NCI-H2227 (cell line): Measurements from ENCODE around the gene NRIP2.

ENCODE experiments used
- DNase-seq: peaks from one replicate; lab custom pipeline; 2025; ENCODE audit not compliant: unreplicated experiment; lab: John Stamatoyannopoulos, UW

Gene NRIP2

DNA sequence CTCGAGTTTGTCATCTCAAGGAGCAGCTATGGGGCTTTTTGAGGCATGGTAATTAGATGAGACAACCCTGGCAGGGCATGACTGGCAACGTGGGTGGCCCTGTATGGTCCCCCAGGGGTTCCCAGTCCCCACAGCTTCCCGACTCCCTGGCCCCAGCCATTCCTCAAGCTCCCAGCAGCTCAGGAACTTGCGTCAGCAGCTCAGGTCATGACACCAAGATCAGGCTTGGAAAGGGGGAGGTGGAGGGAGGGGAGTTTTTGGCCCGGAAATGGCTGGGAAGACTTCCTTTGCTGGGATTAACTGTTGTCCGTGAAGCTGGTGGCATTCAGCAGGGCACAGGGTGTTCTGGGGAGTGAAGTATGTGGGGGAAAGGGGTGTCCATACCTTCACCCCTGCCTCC is 10.4 kb upstream of the NRIP2 start:
- DNase-seq, result no peak

DNA sequence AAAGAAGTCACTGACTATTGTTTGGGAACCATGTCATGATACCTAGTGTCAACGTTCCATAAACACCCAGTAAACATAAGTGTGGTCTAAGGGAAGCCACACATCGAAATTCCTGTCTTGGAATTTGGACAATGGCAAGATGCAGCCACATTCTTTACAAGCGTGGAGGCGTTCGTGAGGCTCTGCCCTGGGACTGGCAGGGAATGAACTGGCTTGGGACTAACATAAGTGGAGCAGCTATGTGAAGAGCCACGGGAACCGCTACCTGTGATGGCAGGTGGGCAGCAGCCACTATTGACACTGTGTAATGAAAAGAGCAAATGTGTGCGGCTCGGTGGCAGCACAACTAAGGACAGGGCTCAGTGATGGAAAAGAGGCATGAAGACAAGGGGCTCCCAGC is 10.0 kb upstream of the NRIP2 start:
- DNase-seq, result no peak

GRCh38 chr12:2842948-2843347 is 8.1 kb upstream of the NRIP2 start:
- no peak for DNase-seq

DNA sequence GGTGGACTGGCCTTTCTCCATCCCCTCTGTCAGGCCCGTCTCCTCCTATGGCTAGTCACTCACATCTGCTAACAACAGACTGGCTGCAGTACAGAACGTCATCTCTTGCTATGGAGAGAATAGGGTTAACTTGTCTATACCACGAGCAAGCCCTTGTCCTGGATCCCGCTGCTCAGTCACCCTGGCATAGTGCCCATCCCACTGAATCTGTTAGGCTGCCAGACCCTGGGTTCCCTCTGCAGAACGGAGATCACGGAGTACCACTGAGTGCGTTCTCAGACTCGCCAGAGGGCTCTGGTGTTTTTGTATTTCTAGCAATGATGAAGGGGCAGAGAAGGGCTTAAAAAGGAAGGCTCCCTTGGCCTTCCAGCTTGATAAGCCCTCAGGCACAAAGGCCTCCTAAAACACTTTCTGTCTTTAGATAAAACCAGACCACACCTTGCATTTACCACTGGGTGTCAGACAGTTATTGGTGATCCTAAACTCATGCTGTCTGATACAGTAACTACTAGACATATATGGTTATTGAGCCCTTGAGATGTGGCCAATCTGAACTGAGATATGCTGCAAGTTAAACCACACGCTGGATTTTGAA is 6.3 kb upstream of the NRIP2 start:
- no peak for DNase-seq

DNA sequence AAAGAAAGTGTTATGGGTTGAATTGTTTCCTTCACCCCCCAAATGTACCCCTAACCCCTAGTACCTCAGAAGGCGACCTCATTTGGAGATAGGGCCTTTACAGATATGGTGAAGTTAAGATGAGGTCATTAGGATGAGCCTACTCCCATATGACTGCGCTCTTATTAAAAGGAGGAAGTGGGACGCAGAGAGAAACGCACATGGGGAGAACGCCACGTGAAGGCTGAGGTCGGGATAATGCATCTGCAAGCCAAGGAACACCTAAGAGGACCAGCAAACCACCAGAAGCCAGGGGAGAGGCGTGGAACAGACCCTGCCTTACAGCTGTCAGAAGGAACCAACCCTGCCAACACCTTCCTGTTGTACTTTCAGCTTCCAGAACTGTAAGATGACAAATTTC is 1.7 kb upstream of the NRIP2 start:
- no peak for DNase-seq

GRCh38 chr12:2835691-2836403 is 1.0 kb upstream of the NRIP2 start:
- DNase-seq, result no peak

- no peak for DNase-seq
These were observed 1.0 kb downstream of the NRIP2 start for GRCh38 chr12:2833810-2834209.

GRCh38 chr12:2833327-2833726 is 1.5 kb downstream of the NRIP2 start:
- no peak for DNase-seq

DNA sequence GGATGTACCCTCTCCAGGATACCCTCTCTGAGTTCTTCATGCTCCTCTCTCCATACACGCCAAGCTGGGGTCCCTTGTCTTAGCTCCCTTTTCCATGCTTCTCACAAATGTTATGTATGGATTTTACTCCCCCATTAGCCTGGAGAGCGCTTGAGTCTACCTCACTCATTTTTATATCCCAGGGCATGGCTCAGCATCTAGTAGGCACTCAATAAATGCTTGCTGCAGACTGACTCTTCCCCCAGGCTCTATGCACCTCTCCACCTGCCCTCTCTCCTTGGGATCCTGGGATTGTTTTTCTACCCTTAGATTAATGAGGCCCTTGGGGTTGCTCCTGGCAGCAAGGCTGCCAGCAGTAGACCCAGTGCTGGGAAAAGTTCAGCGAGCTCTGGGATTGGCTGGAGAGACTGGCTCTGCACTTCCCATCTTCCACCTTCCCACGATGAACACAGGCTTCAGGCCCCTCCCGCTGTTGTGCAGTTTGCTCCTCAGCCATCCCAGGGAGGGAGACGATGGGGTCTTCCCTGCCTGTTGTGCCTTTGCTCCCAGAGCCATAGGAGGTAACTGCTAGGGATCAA is 2.2 kb downstream of the NRIP2 start:
- no peak for DNase-seq

DNA sequence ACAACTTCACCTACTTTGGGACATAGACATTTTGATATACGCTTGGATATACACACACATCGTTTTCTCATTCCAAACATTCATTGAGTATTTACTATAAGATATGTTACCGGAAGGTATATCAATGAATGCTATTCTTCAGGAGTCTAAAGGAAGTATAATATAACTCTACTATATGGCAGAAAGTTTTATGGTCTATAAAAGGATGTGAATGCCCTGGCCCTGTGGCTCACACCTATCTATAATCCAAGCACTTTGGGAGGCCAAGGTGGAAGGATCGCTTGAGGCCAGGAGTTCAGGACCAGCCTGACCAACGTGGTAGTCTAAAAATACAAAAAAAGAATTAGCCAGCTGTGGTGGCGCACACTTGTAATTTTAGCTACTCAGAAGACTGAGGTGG is 5.6 kb downstream of the NRIP2 start:
- no peak for DNase-seq

DNA sequence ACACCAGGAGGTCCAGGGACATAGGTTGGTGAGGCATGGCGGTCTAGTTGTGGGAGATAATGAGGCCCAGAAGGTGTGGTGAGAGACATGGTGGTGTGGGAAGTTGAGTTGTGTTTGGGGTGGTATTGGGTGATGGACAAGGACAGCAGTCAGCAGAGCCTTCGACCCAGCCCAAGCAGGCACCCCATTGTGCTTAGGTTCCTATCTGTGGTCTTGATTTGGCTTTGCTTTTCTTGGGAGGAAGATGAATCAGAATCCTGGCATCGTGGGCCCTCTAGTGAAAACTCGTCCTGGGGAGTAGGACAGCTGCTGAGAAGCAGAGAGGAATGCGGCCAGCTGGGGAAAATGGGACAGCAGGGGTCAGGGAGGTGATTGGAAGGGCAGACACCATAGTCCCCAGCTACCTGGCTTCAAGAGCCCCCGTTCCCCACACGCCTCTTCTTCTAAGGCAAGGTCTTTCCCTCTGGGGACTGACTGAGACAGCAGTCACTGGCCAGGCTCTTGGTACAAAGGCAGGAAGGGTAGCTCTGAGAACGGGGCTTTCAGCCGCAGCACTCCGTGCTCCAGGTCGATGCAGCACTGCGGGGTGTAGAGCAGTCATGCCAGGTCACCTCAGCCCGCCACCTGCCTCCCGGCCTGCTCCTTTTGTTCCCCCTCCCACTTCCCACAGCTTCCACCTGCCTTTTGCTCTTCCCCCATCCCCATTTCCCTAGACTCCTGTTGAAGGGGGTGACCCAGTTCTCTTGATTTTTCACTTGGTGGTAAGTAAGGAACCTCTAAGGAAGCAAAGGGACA is 7.9 kb downstream of the NRIP2 start:
- no peak for DNase-seq

- no peak for DNase-seq
These were observed 8.8 kb downstream of the NRIP2 start for GRCh38 chr12:2826036-2826435.

DNA sequence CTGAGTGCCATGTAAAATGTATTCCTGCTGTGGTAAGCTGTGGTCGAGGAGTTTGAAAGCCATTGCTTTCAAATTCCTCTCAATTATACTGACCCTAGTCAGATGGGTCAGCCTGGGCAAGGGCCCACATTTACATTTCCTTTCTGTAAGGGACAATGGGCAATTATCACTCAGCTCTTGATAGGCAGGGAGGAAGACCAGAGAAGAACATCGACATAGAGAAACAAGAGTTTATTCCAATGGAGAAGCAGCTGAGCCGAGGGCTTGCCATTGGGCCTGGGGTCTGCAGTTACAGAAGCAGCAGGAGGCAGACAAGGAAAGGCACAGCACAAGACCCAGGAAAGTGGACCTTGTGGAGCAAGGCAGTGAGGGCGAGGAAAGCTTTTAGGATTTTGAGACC is 9.7 kb downstream of the NRIP2 start:
- no peak for DNase-seq

- no peak for DNase-seq
These were observed 10.3 kb downstream of the NRIP2 start for GRCh38 chr12:2824541-2824940.

- DNase-seq, result no peak
These were observed 11.4 kb downstream of the NRIP2 start for GRCh38 chr12:2823483-2823882.

GRCh38 chr12:2820432-2820831 is 14.4 kb downstream of the NRIP2 start:
- no peak for DNase-seq

GRCh38 chr12:2819810-2820209 is 15.0 kb downstream of the NRIP2 start:
- DNase-seq, result no peak

DNA sequence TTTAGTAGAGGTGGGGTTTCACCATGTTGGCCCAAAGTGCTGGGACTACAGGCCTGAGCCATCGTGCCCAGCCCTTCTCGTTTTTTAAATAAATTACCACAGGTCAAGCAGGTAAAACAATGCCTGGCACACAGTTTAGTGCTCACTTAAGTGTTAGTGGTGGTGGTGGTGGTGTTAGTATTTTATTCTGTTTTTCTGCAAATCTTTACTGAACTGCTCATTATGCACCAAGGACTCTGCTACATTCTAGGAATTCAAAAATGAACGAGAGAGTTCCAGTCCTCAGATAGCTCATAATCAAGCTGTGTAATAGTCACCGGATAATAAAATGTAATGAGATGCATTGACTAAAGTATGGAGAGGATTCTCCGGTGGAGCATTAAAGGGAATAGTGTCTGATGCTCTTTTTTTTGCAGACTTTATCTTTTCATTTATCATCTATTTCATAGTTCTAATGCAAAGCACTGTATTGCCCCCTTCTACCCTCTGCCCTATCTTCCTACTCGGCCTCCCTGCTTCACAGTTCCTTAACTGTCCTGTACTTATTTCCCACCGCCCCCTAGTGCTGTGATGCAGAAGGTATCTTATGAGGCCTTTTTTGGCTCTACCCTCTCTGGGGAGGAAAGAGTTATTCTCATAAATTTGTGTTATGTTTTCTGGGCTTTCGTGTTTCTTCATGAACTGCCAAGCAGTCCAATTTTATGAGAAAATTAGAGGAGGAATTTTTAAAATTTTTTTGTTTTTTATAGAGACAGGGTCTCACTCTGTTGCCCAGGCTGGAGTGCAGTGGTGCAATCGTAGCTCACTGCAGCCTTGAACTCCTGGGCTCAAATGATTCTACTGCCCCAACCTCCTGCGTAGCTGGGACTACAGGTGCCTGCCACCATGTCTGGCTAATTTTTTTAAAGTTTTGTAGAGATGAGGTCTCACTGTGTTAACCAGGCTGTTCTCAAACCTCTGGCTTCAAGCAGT is 21.3 kb downstream of the NRIP2 start:
- peak; percentile 57 for DNase-seq

- DNase-seq, result peak; percentile 96
These were observed 22.3 kb downstream of the NRIP2 start, which contains the start of gene ITFG2 for GRCh38 chr12:2812290-2813213. Gene ITFG2, plus strand, starts transcription at chr12:2812668. Its CDS starts 93 bp downstream, at chr12:2812761.

DNA sequence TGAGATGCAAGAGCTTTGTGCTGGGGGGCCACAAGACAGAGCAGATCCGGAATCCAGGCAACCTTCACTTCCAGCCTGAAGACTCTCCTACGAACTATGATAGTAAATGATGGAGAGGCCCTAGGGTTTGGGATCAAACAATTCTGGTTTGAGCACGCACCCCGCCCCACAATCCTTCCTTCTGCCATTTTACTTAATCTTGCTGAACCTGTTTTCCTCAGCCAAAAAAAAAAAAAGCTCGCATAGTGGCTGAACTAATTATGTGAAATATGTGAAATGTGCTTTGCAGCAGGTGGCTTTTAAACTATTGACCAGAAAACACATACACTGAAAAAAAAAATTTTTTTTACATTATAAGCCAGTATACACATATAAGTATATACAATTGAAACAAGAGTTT is 23.0 kb downstream of the NRIP2 start:
- DNase-seq, result no peak
